Left ventricle myocardium inferior (tissue), 1 donor: ENCODE data around the gene KRR1. TPM values are rescaled to one million over a fixed set of nuclear protein-coding genes. Genes with fewer than 3 reads are reported as not detected.
"Not testable (repeated sequence)": the region's sequence is repeated elsewhere in the genome, so short reads cannot be mapped to it uniquely, and the experiment has no call there.

Experiments used
- DNase-seq: peaks from one replicate; pipeline ENCODE4 v3.0.0-alpha.2; 2020
- H3K27ac ChIP-seq: fragments of 200-600 bp; replicated peaks from 2 replicates; pipeline ENCODE4 v1.8.0; 2021
- H3K27me3 ChIP-seq: fragments of 200-600 bp; 2 replicates; pipeline ENCODE4 v1.8.0; 2021; ENCODE audit warnings: low read depth
- H3K36me3 ChIP-seq: fragments of 200-600 bp; 2 replicates; pipeline ENCODE4 v1.8.0; 2021
- H3K4me1 ChIP-seq: fragments of 200-600 bp; 2 replicates; pipeline ENCODE4 v1.8.0; 2021
- H3K4me3 ChIP-seq: fragments of 200-600 bp; 2 replicates; pipeline ENCODE4 v1.8.0; 2021; ENCODE audit warnings: mild to moderate bottlenecking, moderate library complexity
- H3K9me3 ChIP-seq: fragments of 200-600 bp; replicated peaks from 2 replicates; pipeline ENCODE4 v1.8.0; 2021
- CTCF ChIP-seq: fragments of 200-600 bp; IDR thresholded peaks from 2 replicates; pipeline ENCODE4 v1.8.0; 2021; ENCODE audit warnings: antibody characterized with exemption, mild to moderate bottlenecking, borderline replicate concordance
- intact Hi-C: fragments of 100-400 bp; cut with micrococcal nuclease; formaldehyde crosslinking; loops from one replicate; pipeline ENCODE4 v1.11.0; 2022
- total RNA-seq: library from RNA; stranded (reverse); fragmentation: NEBNext Ultra II Directional; extraction: Animal tissue kit (Norgen Biotek cat#: 25700); gene quantifications from one replicate; pipeline ENCODE4 v1.2.1, GENCODE V29; 2021
- donor health status: DM: no; HTN: yes; CAD: no; lungs with severe emphysema.

The KRR1 gene
- total RNA-seq, 1 donor from 2014 or later = 32.7 TPM

- intact Hi-C loops = no loop called here
- no peak for DNase-seq
- peaks cover 1% of the 10 kb centered on the region for H3K9me3 ChIP-seq
- no peak overlapping the region for H3K27ac ChIP-seq
- H3K4me3 ChIP-seq = no peak overlapping the region
- H3K4me1 ChIP-seq = no peaks in the 10 kb centered on the region
- H3K27me3 ChIP-seq = no peaks in the 10 kb centered on the region
- no peaks in the 10 kb centered on the region for H3K36me3 ChIP-seq
- no peak for TF ChIP-seq CTCF
Measured at GRCh38 chr12:75446857-75447256, 64.6 kb downstream of the KRR1 start.

- intact Hi-C loops, H3K4me3 ChIP-seq, H3K9me3 ChIP-seq, H3K36me3 ChIP-seq, H3K27ac ChIP-seq, H3K27me3 ChIP-seq, DNase-seq, H3K4me1 ChIP-seq: not testable (repeated sequence)
Measured at GRCh38 chr12:75445137-75445507, 66.3 kb downstream of the KRR1 start.

DNA sequence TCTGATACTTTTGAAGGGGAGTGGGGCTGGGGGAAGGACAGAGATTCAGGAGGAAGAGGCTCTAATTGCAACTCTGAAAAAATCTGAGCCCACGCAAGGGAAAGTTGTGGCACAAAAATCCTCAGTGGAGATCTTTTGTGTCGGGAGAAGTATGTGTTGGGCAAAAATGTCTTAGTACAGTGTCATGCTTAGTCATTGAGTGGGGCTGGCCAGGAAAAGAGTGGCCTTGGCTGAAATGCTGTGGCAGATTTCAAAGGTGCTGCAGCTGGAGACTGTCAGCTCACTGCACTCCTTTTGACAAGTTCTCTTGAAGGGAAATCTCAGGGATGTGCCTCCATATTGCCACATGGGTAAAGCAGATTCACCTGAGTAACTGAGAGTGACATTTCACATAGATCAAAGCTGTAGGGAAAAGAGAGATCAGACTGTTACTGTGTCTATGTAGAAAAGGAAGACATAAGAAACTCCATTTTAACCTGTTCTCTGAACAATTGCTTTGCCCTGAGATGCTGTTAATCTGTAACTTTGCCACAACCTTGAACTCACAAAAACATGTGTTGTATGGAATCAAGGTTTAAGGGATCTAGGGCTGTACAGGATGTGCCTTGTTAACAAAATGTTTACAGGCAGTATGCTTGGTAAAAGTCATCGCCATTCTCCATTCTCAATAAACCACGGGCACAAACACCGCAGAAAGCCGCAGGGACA is 66.8 kb downstream of the KRR1 start:
- Histone ChIP-seq H3K4me1 (no peaks in the 10 kb centered on the region), H3K27me3 (no peaks in the 10 kb centered on the region), H3K4me3 (no peak overlapping the region), H3K9me3 (peaks cover 9% of the 10 kb centered on the region), H3K36me3 (no peaks in the 10 kb centered on the region), H3K27ac (no peak overlapping the region)
- TF ChIP-seq CTCF = no peak
- intact Hi-C loops = no loop called here
- no peak for DNase-seq

DNA sequence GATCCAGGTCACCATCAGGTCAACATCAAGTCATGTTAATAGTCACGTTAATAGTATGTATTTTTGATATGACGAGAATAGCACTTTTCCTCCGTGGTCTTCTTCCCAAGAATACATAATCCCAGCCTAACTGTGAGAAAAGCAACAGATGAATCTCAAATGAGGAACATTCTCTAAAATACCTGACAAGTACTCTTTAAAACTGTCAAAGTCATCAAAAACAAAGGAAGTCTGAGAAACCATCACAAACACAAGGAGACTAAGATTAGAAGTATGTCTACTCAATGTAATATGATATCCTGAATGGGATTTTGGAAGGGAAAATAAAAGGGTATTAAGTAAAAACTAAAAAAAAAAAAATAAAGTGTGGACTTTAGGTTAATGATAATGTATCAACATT is 67.7 kb downstream of the KRR1 start:
- Histone ChIP-seq H3K4me1 (no peaks in the 10 kb centered on the region), H3K27me3 (no peaks in the 10 kb centered on the region), H3K36me3 (no peaks in the 10 kb centered on the region), H3K27ac (no peak overlapping the region), H3K9me3 (peaks cover 9% of the 10 kb centered on the region), H3K4me3 (no peak overlapping the region)
- no peak for TF ChIP-seq CTCF
- intact Hi-C loops = no loop called here
- no peak for DNase-seq

DNA sequence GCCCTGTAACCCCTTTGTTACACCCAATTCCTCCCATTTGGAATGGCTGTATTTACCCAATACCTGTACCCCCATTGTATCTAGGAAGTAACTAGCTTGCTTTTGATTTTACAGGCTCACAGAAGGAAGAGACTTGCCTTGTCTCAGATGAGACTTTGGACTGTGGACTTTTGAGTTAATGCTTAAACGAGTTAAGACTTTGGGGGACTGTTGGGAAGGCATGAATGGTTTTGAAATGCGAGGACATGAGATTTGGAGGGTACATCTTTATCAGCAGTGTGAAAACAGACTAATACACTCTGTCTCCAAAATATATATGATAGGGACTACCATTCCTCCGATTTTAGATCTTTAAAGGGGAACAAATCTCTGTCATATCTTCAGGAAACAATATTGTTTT is 69.0 kb downstream of the KRR1 start:
- intact Hi-C loops, H3K4me3 ChIP-seq, H3K36me3 ChIP-seq, H3K4me1 ChIP-seq, H3K27me3 ChIP-seq, H3K27ac ChIP-seq, DNase-seq: not testable (repeated sequence)
- H3K9me3 ChIP-seq = peaks cover 17% of the 10 kb centered on the region

DNA sequence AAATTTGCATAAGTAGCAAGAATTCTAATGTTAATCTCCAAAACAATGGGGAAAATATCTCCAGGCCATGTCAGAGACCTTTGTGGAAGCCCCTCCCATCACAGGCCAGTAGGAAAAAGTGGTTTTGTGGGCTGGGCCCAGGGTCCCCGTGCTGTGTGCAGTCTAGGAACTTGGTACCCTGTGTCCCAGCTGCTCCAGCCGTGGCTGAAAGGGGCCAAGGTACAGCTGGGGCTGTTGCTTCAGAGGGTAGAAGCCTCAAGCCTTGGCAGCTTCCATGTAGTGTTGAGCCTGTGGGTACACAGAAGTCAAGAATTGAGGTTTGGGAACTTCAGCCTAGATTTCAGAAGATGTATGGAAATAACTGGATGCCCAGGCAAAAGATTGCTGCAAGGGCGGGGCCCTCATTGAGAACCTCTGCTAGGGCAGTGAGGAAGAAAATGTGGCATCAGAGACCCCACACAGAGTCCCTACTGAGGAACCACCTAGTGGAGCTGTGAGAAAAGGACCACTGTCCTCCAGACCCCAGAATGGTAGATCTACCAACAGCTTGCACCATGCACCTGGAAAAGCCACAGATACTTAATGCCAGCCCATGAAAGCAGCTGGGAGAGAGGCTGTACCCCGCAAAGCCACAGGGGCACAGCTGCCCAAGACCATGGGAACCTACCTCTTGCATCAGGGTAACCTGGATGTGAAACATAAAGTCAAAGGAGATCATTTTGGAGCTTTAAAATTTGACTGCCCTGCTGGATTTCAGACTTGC is 69.5 kb downstream of the KRR1 start:
- H3K4me1 ChIP-seq, H3K27ac ChIP-seq, H3K4me3 ChIP-seq, intact Hi-C loops, H3K36me3 ChIP-seq, H3K27me3 ChIP-seq, DNase-seq: not testable (repeated sequence)
- peaks cover 23% of the 10 kb centered on the region for H3K9me3 ChIP-seq

Other genes starting within 250 kb of the KRR1 start
- 13.4 TPM for gene CAPS2, start 181.3 kb downstream of the KRR1 start, total RNA-seq
- gene GLIPR1L1, start 176.9 kb downstream of the KRR1 start, total RNA-seq = not detected
- gene GLIPR1L2, start 120.5 kb downstream of the KRR1 start, total RNA-seq = 1.5 TPM
- gene GLIPR1, start 30.9 kb downstream of the KRR1 start, total RNA-seq = 7.0 TPM